Measurements from ENCODE around the gene LRRC52.

LRRC52 gene

GRCh38 chr1:165501330-165501969 lies 42.4 kb upstream of the LRRC52 start:
- H3K4me3 ChIP-seq (ENCODE audit: low read depth, low read length): no peak overlapping the region
- DNase-seq (ENCODE audit: low read depth): no peak
- TF ChIP-seq CTCF (IDR thresholded peaks at IDR 0.05; ENCODE audit: low read depth, low read length, missing control alignments): no peak
- in situ Hi-C loops (cut with HindIII; ENCODE audit: low sequenced_read_pairs): no loop called here

DNA sequence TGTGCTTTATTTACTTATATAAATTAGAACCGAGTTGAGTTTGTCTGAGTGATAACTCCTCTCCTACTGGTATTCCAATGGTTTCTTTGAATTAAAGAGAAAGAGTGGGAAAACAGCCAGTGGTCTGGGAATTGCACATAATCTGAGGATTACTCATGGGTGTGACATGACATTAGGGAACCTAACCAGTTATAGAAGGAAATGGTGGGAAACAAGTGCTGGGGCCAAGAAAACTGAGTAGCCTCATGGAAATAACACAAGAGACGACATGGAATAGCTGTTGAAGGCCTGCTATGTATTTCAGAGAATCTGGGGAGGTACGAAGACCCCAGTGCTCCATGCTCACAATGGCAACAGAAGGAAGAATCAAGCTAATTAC lies 41.8 kb upstream of the LRRC52 start:
- TF ChIP-seq CTCF (IDR thresholded peaks at IDR 0.05; ENCODE audit: low read depth, low read length, missing control alignments): no peak
- H3K4me3 ChIP-seq (ENCODE audit: low read depth, low read length): no peak overlapping the region
- no peak for DNase-seq (ENCODE audit: low read depth)
- in situ Hi-C loops (cut with HindIII; ENCODE audit: low sequenced_read_pairs): no loop called here

GRCh38 chr1:165507570-165507969 lies 36.2 kb upstream of the LRRC52 start:
- H3K4me3 ChIP-seq (ENCODE audit: low read depth, low read length): no peak overlapping the region
- TF ChIP-seq CTCF (IDR thresholded peaks at IDR 0.05; ENCODE audit: low read depth, low read length, missing control alignments): no peak
- in situ Hi-C loops (cut with HindIII; ENCODE audit: low sequenced_read_pairs): no loop called here
- DNase-seq (ENCODE audit: low read depth): no peak

GRCh38 chr1:165508291-165508690 lies 35.5 kb upstream of the LRRC52 start:
- TF ChIP-seq CTCF (IDR thresholded peaks at IDR 0.05; ENCODE audit: low read depth, low read length, missing control alignments): no peak
- in situ Hi-C loops (cut with HindIII; ENCODE audit: low sequenced_read_pairs): no loop called here
- DNase-seq (ENCODE audit: low read depth): no peak
- H3K4me3 ChIP-seq (ENCODE audit: low read depth, low read length): no peak overlapping the region

DNA sequence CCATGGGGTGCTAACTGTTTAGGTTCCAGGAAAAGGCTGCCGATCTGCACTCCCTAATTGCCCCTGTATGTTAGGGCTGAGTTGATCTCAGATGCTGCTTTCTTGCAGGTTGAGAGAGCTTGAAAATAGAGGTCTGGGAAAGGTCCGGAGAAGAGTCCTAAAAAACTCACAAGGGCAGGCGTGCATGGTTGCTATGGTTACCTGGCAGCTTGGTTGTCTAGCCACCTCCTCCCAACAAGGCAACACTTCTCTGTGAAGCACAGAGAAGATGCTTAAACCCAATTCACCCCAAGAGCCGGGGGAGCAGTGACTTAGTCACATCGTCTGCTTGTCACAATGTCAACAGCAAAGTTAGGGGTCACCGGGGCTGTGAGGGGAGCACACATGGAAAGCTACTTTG lies 31.0 kb upstream of the LRRC52 start:
- H3K4me3 ChIP-seq (ENCODE audit: low read depth, low read length): no peak overlapping the region
- in situ Hi-C loops (cut with HindIII; ENCODE audit: low sequenced_read_pairs): no loop called here
- DNase-seq (ENCODE audit: low read depth): no peak
- no peak for TF ChIP-seq CTCF (IDR thresholded peaks at IDR 0.05; ENCODE audit: low read depth, low read length, missing control alignments)

DNA sequence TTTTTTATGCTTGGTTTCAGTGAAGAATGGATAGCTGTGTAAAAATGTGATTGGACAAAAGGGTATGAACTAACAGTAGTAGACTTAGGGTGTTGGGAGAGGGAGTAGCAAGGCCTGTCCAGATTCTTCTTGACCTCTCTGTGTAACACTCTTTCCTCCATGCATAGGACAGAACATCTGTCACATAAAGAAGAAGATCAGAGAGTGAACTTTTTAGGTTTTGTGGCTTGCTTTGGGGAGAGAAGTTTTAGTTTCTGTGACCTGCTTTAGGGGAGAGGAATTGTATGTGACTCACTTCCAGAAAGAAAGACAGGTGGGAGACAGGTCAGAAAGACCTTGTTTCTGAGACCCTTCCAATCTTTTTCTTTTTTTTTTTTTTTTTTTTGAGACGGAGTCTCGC lies 27.3 kb upstream of the LRRC52 start:
- TF ChIP-seq CTCF (IDR thresholded peaks at IDR 0.05; ENCODE audit: low read depth, low read length, missing control alignments): no peak
- no peak overlapping the region for H3K4me3 ChIP-seq (ENCODE audit: low read depth, low read length)
- in situ Hi-C loops (cut with HindIII; ENCODE audit: low sequenced_read_pairs): no loop called here
- DNase-seq (ENCODE audit: low read depth): no peak

Measured in astrocyte of the cerebellum (primary cell).